ENCODE measurements around the gene ADAM29.

The ADAM29 gene

GRCh38 chr4:174919886-174920423 is 1.8 kb downstream of the ADAM29 start:
- no peak overlapping the region for H3K4me3 ChIP-seq (ENCODE audit: low read depth, low read length)
- no peaks in the 10 kb centered on the region for H3K4me1 ChIP-seq (ENCODE audit: control insufficient read depth, insufficient read depth, low read length)
- ChIA-PET CTCF (no interaction called here), POLR2A (no interaction called here)
- TF ChIP-seq ZNF350 (tag by site-specific recombination; IDR thresholded peaks at IDR 0.05): no peak
- TF ChIP-seq ZNF133 (tag by site-specific recombination; IDR thresholded peaks at IDR 0.05): no peak
- TF ChIP-seq ZNF501 (tag by site-specific recombination; IDR thresholded peaks at IDR 0.05): no peak
- no peak for TF ChIP-seq SALL2 (tag by site-specific recombination; IDR thresholded peaks at IDR 0.05; ENCODE audit: borderline replicate concordance)
- TF ChIP-seq ZNF544 (tag by site-specific recombination; IDR thresholded peaks at IDR 0.05): no peak
- TF ChIP-seq ZNF707 (tag by site-specific recombination; IDR thresholded peaks at IDR 0.05): no peak
- H3K36me3 ChIP-seq (ENCODE audit: control insufficient read depth in 2 of 2, insufficient read depth in 1 of 2, low read length in 2 of 2): no peaks in the 10 kb centered on the region
- no peaks in the 10 kb centered on the region for H3K9me3 ChIP-seq (ENCODE audit: control insufficient read depth, insufficient read depth, low read depth, low read length)
- H3K27ac ChIP-seq (ENCODE audit: extremely low read depth, low read depth, low read length): no peak overlapping the region

GRCh38 chr4:174926958-174927357 is 8.8 kb downstream of the ADAM29 start:
- TF ChIP-seq KLF17 (tag by site-specific recombination; IDR thresholded peaks at IDR 0.05) (no peak), GFI1B (tag by site-specific recombination; IDR thresholded peaks at IDR 0.05) (no peak), GLI2 (tag by site-specific recombination; IDR thresholded peaks at IDR 0.05; ENCODE audit: borderline replicate concordance, low read depth) (no peak), ZNF785 (tag by site-specific recombination; IDR thresholded peaks at IDR 0.05) (no peak), ZNF416 (tag by site-specific recombination; IDR thresholded peaks at IDR 0.05) (no peak), MYNN (tag by site-specific recombination; IDR thresholded peaks at IDR 0.05; ENCODE audit: borderline replicate concordance) (no peak), ZNF629 (tag by site-specific recombination; IDR thresholded peaks at IDR 0.05) (no peak), ZNF701 (tag by site-specific recombination; IDR thresholded peaks at IDR 0.05) (no peak), ZNF214 (tag by site-specific recombination; IDR thresholded peaks at IDR 0.05; ENCODE audit: borderline replicate concordance) (no peak), ZNF266 (tag by site-specific recombination; IDR thresholded peaks at IDR 0.05; ENCODE audit: low read depth) (no peak), ZBTB17 (tag by site-specific recombination; IDR thresholded peaks at IDR 0.05) (no peak), ZBTB44 (tag by site-specific recombination; IDR thresholded peaks at IDR 0.05) (no peak), MZF1 (tag by site-specific recombination; IDR thresholded peaks at IDR 0.05; ENCODE audit: borderline replicate concordance) (no peak), ZNF768 (tag by site-specific recombination; IDR thresholded peaks at IDR 0.05) (no peak), ZNF169 (tag by site-specific recombination; IDR thresholded peaks at IDR 0.05) (no peak), ZSCAN4 (tag by site-specific recombination; IDR thresholded peaks at IDR 0.05) (no peak), ZNF239 (tag by site-specific recombination; IDR thresholded peaks at IDR 0.05) (no peak), ZNF549 (tag by site-specific recombination; IDR thresholded peaks at IDR 0.05) (no peak), ZNF311 (tag by site-specific recombination; IDR thresholded peaks at IDR 0.05; ENCODE audit: borderline replicate concordance) (no peak), ZNF548 (tag by site-specific recombination; IDR thresholded peaks at IDR 0.05) (no peak)

More at GRCh38 chr4:174926958-174927357, 8.8 kb downstream of the ADAM29 start:
- ChIA-PET POLR2A (no interaction called here), CTCF (no interaction called here)
- Histone ChIP-seq H3K36me3 (ENCODE audit: control insufficient read depth in 2 of 2, insufficient read depth in 1 of 2, low read length in 2 of 2) (no peaks in the 10 kb centered on the region), H3K9me3 (ENCODE audit: control insufficient read depth, insufficient read depth, low read depth, low read length) (no peaks in the 10 kb centered on the region), H3K4me3 (ENCODE audit: low read depth, low read length) (no peak overlapping the region), H3K4me1 (ENCODE audit: control insufficient read depth, insufficient read depth, low read length) (no peaks in the 10 kb centered on the region), H3K27ac (ENCODE audit: extremely low read depth, low read depth, low read length) (no peak overlapping the region)
